T-cell (primary cell): ENCODE measurements around the gene ENO1. TPM values are rescaled to one million over a fixed set of nuclear protein-coding genes. Genes with fewer than 3 reads are reported as not detected.

Experiments
- ATAC-seq, 4 experiments: fragments of 200-7000 bp in 3 of 4; fragments of 150-1000 bp in 1 of 4; cut with Tn5 transposase; replicated peaks in 1 of 4; 1 replicate in 3 of 4; 2 replicates in 1 of 4; pipeline ENCODE4 v1.10.0; 2021; ENCODE audit warnings: moderate library complexity in 3 of 4, mild to moderate bottlenecking in 2 of 4, moderate number of reproducible peaks in 1 of 4
- CTCF ChIA-PET, 2 donors: fragments of 300-600 bp; sonication (Branson Sonifier 250); formaldehyde crosslinking; loops; one replicate each; lab custom pipeline; 2022; ENCODE audit warnings: antibody characterized with exemption in 2 of 2; lab: Charles Lee
- POLR2A ChIA-PET, 2 donors: fragments of 300-600 bp; sonication (Branson Sonifier 250); formaldehyde crosslinking; loops; one replicate each; lab custom pipeline; 2022; ENCODE audit warnings: antibody characterized with exemption in 2 of 2; lab: Charles Lee
- DNase-seq, 35 experiments: peaks; one replicate each; pipeline versions ENCODE4 v3.0.0 to v3.0.0-alpha.2; 2013 to 2023
- H3K27ac ChIP-seq: one replicate; pipeline ENCODE4 v1.5.1; 2013; ENCODE audit warnings: low read length
- H3K27me3 ChIP-seq, 2 experiments: replicated peaks in 1 of 2; 1 replicate in 1 of 2; 2 replicates in 1 of 2; pipeline versions ENCODE4 v1.6.1 to v1.7.0; 2013; ENCODE audit warnings: low read length in 1 of 2, mixed read lengths in 1 of 2; ENCODE audit not compliant: control insufficient read depth in 2 of 2, insufficient read depth in 2 of 2; ENCODE audit errors: extremely low read depth in 1 of 2
- H3K36me3 ChIP-seq, 2 donors: 1 replicate in 1 of 2; 2 replicates in 1 of 2; pipeline versions ENCODE4 v1.6.1 to v1.7.0; 2013; ENCODE audit warnings: low read length in 1 of 2; ENCODE audit not compliant: control insufficient read depth in 2 of 2, insufficient read depth in 1 of 2; ENCODE audit errors: extremely low read depth in 1 of 2
- H3K4me1 ChIP-seq, 2 experiments: 1 replicate in 1 of 2; 2 replicates in 1 of 2; pipeline versions ENCODE4 v1.6.1 to v1.7.0; 2013; ENCODE audit warnings: low read length in 2 of 2, mixed read lengths in 1 of 2; ENCODE audit not compliant: insufficient read depth in 2 of 2, control insufficient read depth in 1 of 2; ENCODE audit errors: extremely low read depth in 1 of 2
- H3K4me3 ChIP-seq, 2 donors: 1 replicate in 1 of 2; 2 replicates in 1 of 2; pipeline versions ENCODE4 v1.5.1 to v1.7.0; 2013; ENCODE audit warnings: mild to moderate bottlenecking in 2 of 2, low read length in 1 of 2, moderate library complexity in 1 of 2; ENCODE audit not compliant: control insufficient read depth in 1 of 2; ENCODE audit errors: extremely low read depth in 1 of 2
- H3K9me3 ChIP-seq: 2 replicates; pipeline ENCODE4 v1.7.0; 2013
- H3K27ac Mint-ChIP-seq, 2 donors: one replicate each; pipeline ENCODE4 v1.8.0; 2020 to 2021; ENCODE audit warnings: mild to moderate bottlenecking in 2 of 2, mixed read lengths in 2 of 2
- H3K27me3 Mint-ChIP-seq, 2 donors: one replicate each; pipeline ENCODE4 v1.8.0; 2021 to 2022; ENCODE audit warnings: mixed read lengths in 2 of 2
- H3K36me3 Mint-ChIP-seq: one replicate; pipeline ENCODE4 v1.8.0; 2021; ENCODE audit warnings: mixed read lengths
- H3K4me1 Mint-ChIP-seq, 3 donors: one replicate each; pipeline ENCODE4 v1.8.0; 2020 to 2022; ENCODE audit warnings: mixed read lengths in 3 of 3, mild to moderate bottlenecking in 1 of 3
- H3K4me3 Mint-ChIP-seq, 3 donors: one replicate each; pipeline ENCODE4 v1.8.0; 2020 to 2022; ENCODE audit warnings: mild to moderate bottlenecking in 3 of 3, mixed read lengths in 3 of 3, moderate library complexity in 3 of 3
- H3K9me3 Mint-ChIP-seq, 3 donors: one replicate each; pipeline ENCODE4 v1.8.0; 2020 to 2022; ENCODE audit warnings: mixed read lengths in 3 of 3
- WGBS: methylation state at CpG from one replicate; pipeline ENCODE4 v1.1.5; 2013; ENCODE audit warnings: missing lambda C conversion rate; ENCODE audit not compliant: insufficient coverage; 5-methylcytosine and 5-hydroxymethylcytosine counted together
- total RNA-seq, 35 experiments: library from RNA in 6 of 35; stranded (reverse) in 6 of 35; fragments of 120-200 nt in 1 of 35; gene quantifications; one replicate each; pipeline versions ENCODE4 v1.2.1 to v1.2.4 and lab custom pipeline; 2013 to 2026

Gene ENO1
- total RNA-seq, 5 donors from 2014 or later (not counting 1 experiment from before 2014, with no cell fraction given) = 308 to 625 (median 545) TPM

DNA sequence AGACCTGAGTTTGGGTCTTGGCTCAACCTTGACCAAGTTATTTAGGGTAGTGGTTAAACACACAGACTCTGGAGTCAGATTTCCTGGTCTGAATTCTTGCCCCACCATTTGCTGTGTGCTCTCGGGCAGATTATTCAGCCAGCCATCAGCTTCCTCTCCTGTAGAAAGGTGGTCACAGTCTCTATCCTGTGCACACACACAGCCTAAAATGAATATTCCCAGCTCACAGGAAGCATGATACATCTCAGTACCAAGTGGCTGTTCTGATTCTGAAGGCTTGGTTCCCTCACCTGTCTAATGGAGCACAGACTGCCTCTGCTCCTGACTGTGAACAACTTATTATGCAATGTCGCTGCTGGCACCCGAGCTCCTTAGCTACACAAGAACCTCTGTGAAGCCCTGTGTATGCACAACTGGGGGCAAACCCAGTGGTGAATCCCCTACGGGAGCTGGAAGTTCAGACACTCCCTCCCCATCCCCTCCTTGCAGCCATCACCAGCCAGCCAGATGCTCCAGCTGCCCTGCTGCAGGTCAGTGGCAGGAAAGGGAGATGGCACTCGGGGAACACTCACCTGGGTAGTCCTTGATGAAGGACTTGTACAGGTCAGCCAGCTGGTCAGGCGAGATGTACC lies 13.7 kb downstream of the ENO1 start:
- ChIA-PET CTCF (interaction anchor here in 1 of 2 donors (1.4 kb wide), 1 partner anchor 140 kb away, joined by 5 read pairs; no protein-coding TSS in a partner anchor), POLR2A (no interaction called here)
- Mint-ChIP-seq H3K4me1 (peaks cover 12 to 25% (median 16%) of the 10 kb centered on the region in 3 donors), H3K36me3 (peaks cover 71% of the 10 kb centered on the region), H3K4me3 (no peak overlapping the region), H3K27ac (peak overlapping the region in 1 of 2 donors; percentile 22), H3K27me3 (no peaks in the 10 kb centered on the region), H3K9me3 (no peaks in the 10 kb centered on the region)
- H3K36me3 ChIP-seq = peaks cover 21 to 98% of the 10 kb centered on the region in 2 donors
- ATAC-seq (no peak), DNase-seq (no peak)
- WGBS = 88% methylated on average over 5 of the region's 6 CpGs
- H3K4me1 ChIP-seq = peaks cover 0 to 4% of the 10 kb centered on the region in 2 experiments
- H3K4me3 ChIP-seq = no peak overlapping the region
- no peaks in the 10 kb centered on the region for H3K9me3 ChIP-seq
- H3K27ac ChIP-seq = no peak overlapping the region
- H3K27me3 ChIP-seq = no peaks in the 10 kb centered on the region

DNA sequence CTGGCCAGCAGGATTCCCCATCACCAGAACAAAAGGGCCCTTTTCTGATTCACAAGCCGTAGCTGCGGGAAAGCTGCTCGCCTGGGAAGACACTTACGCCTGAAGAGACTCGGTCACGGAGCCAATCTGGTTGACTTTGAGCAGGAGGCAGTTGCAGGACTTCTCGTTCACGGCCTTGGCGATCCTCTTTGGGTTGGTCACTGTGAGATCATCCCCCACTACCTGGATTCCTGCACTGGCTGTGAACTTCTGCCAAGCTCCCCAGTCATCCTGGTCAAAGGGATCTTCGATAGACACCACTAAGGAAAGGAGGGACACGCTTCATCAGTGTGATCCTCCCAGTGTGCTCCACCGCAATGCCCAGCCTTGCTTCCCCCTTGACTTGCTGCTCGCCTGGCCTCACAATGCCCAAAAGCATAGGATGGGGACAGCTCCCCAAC lies 14.7 kb downstream of the ENO1 start:
- H3K9me3 ChIP-seq = no peaks in the 10 kb centered on the region
- no peak overlapping the region for H3K4me3 Mint-ChIP-seq
- no peaks in the 10 kb centered on the region for H3K27me3 ChIP-seq
- no peak for ATAC-seq
- ChIA-PET CTCF (interaction anchor here (0.9 to 1.8 kb wide), 2 partner anchors 9 to 141 kb away, joined by 3 to 4 read pairs; no protein-coding TSS in a partner anchor), POLR2A (no interaction called here)
- no peak overlapping the region for H3K27ac ChIP-seq
- H3K4me3 ChIP-seq = no peak overlapping the region
- peaks cover 16 to 23% (median 16%) of the 10 kb centered on the region in 3 donors for H3K4me1 Mint-ChIP-seq
- 96% methylated on average over 12 of the region's 13 CpGs for whole genome bisulfite sequencing
- H3K27ac Mint-ChIP-seq = no peak overlapping the region
- H3K36me3 ChIP-seq = peaks cover 14 to 94% of the 10 kb centered on the region in 2 donors
- H3K4me1 ChIP-seq = peaks cover 0 to 12% of the 10 kb centered on the region in 2 experiments
- H3K9me3 Mint-ChIP-seq = no peaks in the 10 kb centered on the region
- no peak for DNase-seq
- H3K27me3 Mint-ChIP-seq = no peaks in the 10 kb centered on the region
- H3K36me3 Mint-ChIP-seq = peaks cover 66% of the 10 kb centered on the region

DNA sequence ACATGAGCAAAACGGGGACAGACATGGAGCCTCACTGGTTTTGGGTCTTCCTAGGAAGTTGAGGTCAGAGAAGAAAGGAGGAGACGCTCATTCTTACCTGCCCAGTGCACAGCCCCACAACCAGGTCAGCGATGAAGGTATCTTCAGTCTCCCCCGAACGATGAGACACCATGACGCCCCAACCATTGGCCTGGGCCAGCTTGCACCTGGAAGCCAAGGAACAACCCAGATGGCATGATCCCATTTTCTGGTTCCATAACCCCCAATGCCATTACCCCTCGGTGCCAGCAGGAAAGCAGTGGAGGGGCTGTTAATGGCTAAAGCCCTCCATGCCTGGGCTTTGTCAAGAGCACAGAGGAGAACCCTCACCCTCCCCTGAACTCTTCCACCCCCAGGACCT lies 15.3 kb downstream of the ENO1 start:
- no peak for ATAC-seq
- H3K36me3 Mint-ChIP-seq = peaks cover 70% of the 10 kb centered on the region
- no peak for DNase-seq
- 87% methylated on average over 6 of the region's 7 CpGs for WGBS
- no peak overlapping the region for H3K4me3 Mint-ChIP-seq
- H3K4me1 Mint-ChIP-seq = peaks cover 16 to 30% (median 23%) of the 10 kb centered on the region in 3 donors
- H3K9me3 Mint-ChIP-seq = no peaks in the 10 kb centered on the region
- H3K27ac Mint-ChIP-seq = peak overlapping the region; percentile 65 to 72
- H3K27me3 Mint-ChIP-seq = no peaks in the 10 kb centered on the region
- Histone ChIP-seq H3K4me1 (peaks cover 0 to 14% of the 10 kb centered on the region in 2 experiments), H3K9me3 (no peaks in the 10 kb centered on the region), H3K36me3 (peaks cover 15 to 93% of the 10 kb centered on the region in 2 donors), H3K27ac (no peak overlapping the region), H3K4me3 (no peak overlapping the region), H3K27me3 (no peaks in the 10 kb centered on the region)
- ChIA-PET POLR2A (no interaction called here), CTCF (interaction anchor here (0.9 to 1.8 kb wide), 4 partner anchors 10 to 142 kb away, joined by 3 to 5 read pairs (median 4); no protein-coding TSS in a partner anchor)

DNA sequence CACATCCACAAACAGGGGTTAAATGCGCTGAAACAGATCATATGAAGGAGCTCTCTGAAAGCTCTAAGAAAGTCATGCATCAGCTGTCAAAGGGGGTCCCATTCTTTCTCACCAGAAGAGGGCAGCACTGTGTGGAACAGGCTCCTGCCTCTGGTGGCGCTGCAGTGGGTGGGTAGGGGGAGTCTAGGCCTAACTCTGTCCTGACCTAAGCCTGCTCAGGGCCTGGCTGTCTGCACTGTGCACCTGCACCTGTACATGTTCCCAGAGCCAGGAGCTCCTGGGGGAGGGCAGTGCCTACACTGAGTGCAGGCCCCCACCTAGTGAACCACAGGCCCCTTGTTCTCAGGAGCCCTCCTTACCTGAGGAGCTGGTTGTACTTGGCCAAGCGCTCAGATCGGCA lies 16.0 kb downstream of the ENO1 start:
- peaks cover 16 to 28% (median 23%) of the 10 kb centered on the region in 3 donors for H3K4me1 Mint-ChIP-seq
- ChIA-PET CTCF (interaction anchor here (0.6 to 1.8 kb wide), 11 partner anchors 17 to 481 kb away, joined by 3 to 5 read pairs (median 3); no protein-coding TSS in a partner anchor), POLR2A (no interaction called here)
- Histone ChIP-seq H3K27ac (no peak overlapping the region), H3K4me3 (no peak overlapping the region), H3K4me1 (peaks cover 0 to 16% of the 10 kb centered on the region in 2 experiments), H3K9me3 (no peaks in the 10 kb centered on the region), H3K27me3 (no peaks in the 10 kb centered on the region), H3K36me3 (peaks cover 18 to 91% of the 10 kb centered on the region in 2 donors)
- H3K27me3 Mint-ChIP-seq = no peaks in the 10 kb centered on the region
- ATAC-seq (peak; percentile 31 to 63 (median 43)), DNase-seq (peak in 28 of 35 experiments; percentile 17 to 67 (median 34))
- H3K27ac Mint-ChIP-seq = peak overlapping the region; percentile 65 to 72
- peaks cover 65% of the 10 kb centered on the region for H3K36me3 Mint-ChIP-seq
- no peaks in the 10 kb centered on the region for H3K9me3 Mint-ChIP-seq
- H3K4me3 Mint-ChIP-seq = no peak overlapping the region
- WGBS = 88% methylated on average over 3 of the region's 4 CpGs

DNA sequence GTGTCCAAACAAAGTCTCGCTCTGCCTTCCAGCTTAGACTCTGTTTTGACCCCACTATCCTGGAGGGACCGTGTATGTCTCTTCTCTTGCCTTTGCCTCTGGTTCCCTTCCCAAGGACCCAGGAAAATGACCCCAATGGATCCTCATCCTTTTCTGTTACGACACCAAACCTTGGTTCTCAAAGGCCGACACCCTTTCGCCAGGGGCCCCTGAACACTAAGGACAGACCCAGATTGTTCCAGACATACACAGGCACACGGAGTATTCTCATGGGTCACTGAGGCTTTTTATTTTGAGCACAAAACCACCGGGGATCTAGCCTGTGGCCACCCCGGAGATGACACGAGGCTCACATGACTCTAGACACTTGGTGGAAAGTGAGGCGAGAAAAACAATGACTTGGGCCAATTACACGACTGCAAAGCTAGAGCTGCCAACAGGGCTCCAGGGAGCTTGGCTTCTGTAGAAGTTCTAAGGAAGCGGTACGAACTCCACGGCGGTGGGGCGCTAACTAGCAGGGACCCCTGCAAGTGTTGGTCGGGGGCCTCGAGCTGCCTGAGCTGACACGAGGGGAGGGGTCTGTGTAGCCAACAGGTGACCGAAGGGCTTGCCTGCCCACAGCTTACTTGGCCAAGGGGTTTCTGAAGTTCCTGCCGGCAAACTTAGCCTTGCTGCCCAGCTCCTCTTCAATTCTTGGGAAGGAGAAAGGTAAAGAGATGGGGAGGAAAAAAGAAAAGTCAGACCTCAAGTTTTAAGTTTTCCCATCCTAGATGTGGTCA lies 17.6 kb downstream of the ENO1 start:
- ChIA-PET POLR2A (interaction anchor here in 1 of 2 donors (0.6 kb wide), 2 partner anchors 48 to 50 kb away, joined by 3 read pairs; no protein-coding TSS in a partner anchor), CTCF (interaction anchor here in 1 of 2 donors (0.7 to 3.6 kb wide), 3 partner anchors 12 to 357 kb away, joined by 3 to 19 read pairs (median 5); no protein-coding TSS in a partner anchor)
- Mint-ChIP-seq H3K27ac (peak overlapping the region; percentile 25 to 57), H3K4me1 (peaks cover 16 to 25% (median 21%) of the 10 kb centered on the region in 3 donors), H3K36me3 (peaks cover 52% of the 10 kb centered on the region), H3K27me3 (no peaks in the 10 kb centered on the region), H3K4me3 (no peak overlapping the region), H3K9me3 (no peaks in the 10 kb centered on the region)
- 93% methylated on average over 20 of the region's 21 CpGs for WGBS
- H3K4me3 ChIP-seq = no peak overlapping the region
- H3K9me3 ChIP-seq = no peaks in the 10 kb centered on the region
- H3K27ac ChIP-seq = no peak overlapping the region
- no peaks in the 10 kb centered on the region for H3K27me3 ChIP-seq
- peaks cover 12 to 81% of the 10 kb centered on the region in 2 donors for H3K36me3 ChIP-seq
- peaks cover 0 to 16% of the 10 kb centered on the region in 2 experiments for H3K4me1 ChIP-seq
- no peak for DNase-seq
- no peak for ATAC-seq
